Spleen (tissue), 11 donors: ENCODE data around the gene RALGDS. TPM values are rescaled to one million over a fixed set of nuclear protein-coding genes. Genes with fewer than 3 reads are reported as not detected.
A peak's percentile ranks its signal among the peaks of the same experiment; 100 is the strongest.

Experiments
- DNase-seq: peaks from one replicate; pipeline ENCODE4 v3.0.0-alpha.2; 2020
- H3K27ac ChIP-seq, 8 donors: fragments of 200-600 bp; sonication (generic) in 7 of 8; 1 replicate in 4 of 8; 2 replicates in 4 of 8; pipeline versions ENCODE4 v1.5.0 to v1.8.0; 2016 to 2021; ENCODE audit warnings: inconsistent platforms in 4 of 8, mild to moderate bottlenecking in 4 of 8, moderate library complexity in 1 of 8
- H3K27me3 ChIP-seq, 7 donors: fragments of 200-600 bp; sonication (generic) in 6 of 7; replicated peaks in 1 of 7; 1 replicate in 4 of 7; 2 replicates in 3 of 7; pipeline versions ENCODE4 v1.5.0 to v1.8.0; 2016 to 2021; ENCODE audit warnings: inconsistent platforms in 3 of 7, mild to moderate bottlenecking in 1 of 7
- H3K36me3 ChIP-seq, 6 donors: fragments of 200-600 bp; sonication (generic) in 5 of 6; 1 replicate in 4 of 6; 2 replicates in 2 of 6; pipeline versions ENCODE4 v1.5.0 to v1.8.0; 2016 to 2021; ENCODE audit warnings: inconsistent platforms in 2 of 6
- H3K4me1 ChIP-seq, 6 donors: fragments of 200-600 bp; sonication (generic) in 5 of 6; 1 replicate in 3 of 6; 2 replicates in 3 of 6; pipeline versions ENCODE4 v1.5.0 to v1.8.0; 2016 to 2021; ENCODE audit warnings: inconsistent platforms in 3 of 6
- H3K4me3 ChIP-seq, 8 donors: fragments of 200-600 bp; sonication (generic) in 7 of 8; 1 replicate in 4 of 8; 2 replicates in 4 of 8; pipeline versions ENCODE4 v1.5.0 to v1.8.0; 2016 to 2021; ENCODE audit warnings: inconsistent platforms in 4 of 8, mild to moderate bottlenecking in 4 of 8, moderate library complexity in 2 of 8
- H3K9me3 ChIP-seq, 8 donors: fragments of 200-600 bp; sonication (generic) in 7 of 8; 1 replicate in 4 of 8; 2 replicates in 4 of 8; pipeline versions ENCODE4 v1.5.0 to v1.8.0; 2016 to 2021; ENCODE audit warnings: inconsistent platforms in 4 of 8
- POLR2A ChIP-seq, 3 donors: fragments of 450-650 bp; IDR thresholded peaks; one replicate each; pipeline ENCODE4 v1.5.1; 2017; ENCODE audit warnings: antibody characterized with exemption in 3 of 3, mild to moderate bottlenecking in 1 of 3
- POLR2AphosphoS5 ChIP-seq, 3 donors: sonication (generic); formaldehyde crosslinking; IDR thresholded peaks; one replicate each; pipeline ENCODE4 v1.5.1; 2017; ENCODE audit warnings: antibody characterized with exemption in 3 of 3
- WGBS, 5 donors: extraction: QIAGEN DNeasy Blood & Tissue Kit in 3 of 5; methylation state at CpG; one replicate each; pipeline versions ENCODE4 v1.1.5 to v1.1.7; 2013 to 2018; 5-methylcytosine and 5-hydroxymethylcytosine counted together
- intact Hi-C: fragments of 100-400 bp; cut with DNase I; formaldehyde crosslinking; loops from one replicate; pipeline ENCODE4 v1.15.0; 2023; ENCODE audit warnings: low total_unique reads
- polyA plus RNA-seq, 3 donors: library from polyadenylated mRNA; stranded (reverse); fragments of 200-250 nt; gene quantifications; one replicate each; pipeline ENCODE4 v1.2.1, GENCODE V29; 2013
- total RNA-seq, 7 donors: library from RNA; depleted of rRNA in 3 of 7; stranded (reverse); fragments of >200 nt in 3 of 7; fragmentation: NEBNext Ultra II Directional in 4 of 7; extraction: Animal tissue kit (Norgen Biotek cat#: 25700) in 4 of 7; gene quantifications; one replicate each; pipeline versions ENCODE4 v1.1.0 to v1.2.1, GENCODE V29; 2016 to 2021
- TF ChIP-seq, protein P1 (sequence below), 11 experiments: fragments of 200-600 bp in 7 of 11; fragments of 450-650 bp in 4 of 11; sonication (generic) in 4 of 11; IDR thresholded peaks in 8 of 11; conservative IDR thresholded peaks in 3 of 11; 1 replicate in 7 of 11; 2 replicates in 4 of 11; pipeline versions ENCODE4 v1.4.0 to v1.8.0; 2016 to 2021; ENCODE audit warnings: antibody characterized with exemption in 11 of 11, inconsistent platforms in 4 of 11, mild to moderate bottlenecking in 1 of 11
- donor health status: healthy with polysubstance abuse.
- donor health status: DM: no; HTN: no; CAD: no; lungs with moderate emphysema.
- donor health status: DM: no; HTN: no; CAD: no.
- donor health status: Bipolar disorder and iron deficiency.
- donor health status: healthy.
- donor health status: DM: no; HTN: no; CAD: no.
- donor health status: DM: yes; HTN: yes; CAD: no.

RALGDS gene
- total and polyA plus RNA-seq, 10 donors, result 21.3 to 74.3 (median 55.8) TPM

DNA sequence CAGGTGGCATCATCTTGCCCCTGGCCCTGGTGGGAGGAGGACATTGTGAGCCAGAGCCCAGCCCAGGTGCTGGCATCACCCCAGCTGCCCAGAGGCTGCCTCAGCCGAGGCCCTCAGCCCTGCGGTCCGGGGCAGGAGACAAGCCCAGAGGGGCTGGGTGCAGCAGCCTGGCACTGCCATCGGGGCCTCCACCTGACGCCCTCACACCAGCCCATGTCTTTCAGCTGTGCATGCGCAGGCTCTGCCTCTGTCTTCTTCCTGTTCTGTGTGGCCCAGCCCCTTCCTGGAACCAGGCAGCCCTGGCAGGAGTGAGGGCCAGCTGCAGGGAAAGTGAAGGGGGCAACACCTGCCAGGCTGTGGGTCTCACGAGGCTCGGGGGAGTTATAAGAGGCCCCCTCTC is 64.0 kb downstream of the RALGDS start:
- 30 to 38% (median 34%) methylated on average over 2 to 8 of the region's 8 CpGs for WGBS, 5 donors
- no peak for DNase-seq
- H3K9me3 ChIP-seq, result no peaks in the 10 kb centered on the region
- no peaks in the 10 kb centered on the region for H3K27me3 ChIP-seq
- H3K4me3 ChIP-seq, result no peak overlapping the region
- H3K27ac ChIP-seq, result peak overlapping the region in 3 of 8 donors; percentile 21 to 46 (median 33)
- peaks cover 0 to 67% (median 62%) of the 10 kb centered on the region in 6 donors for H3K36me3 ChIP-seq
- H3K4me1 ChIP-seq, result peaks cover 0 to 44% (median 16%) of the 10 kb centered on the region in 6 donors
- intact Hi-C loops, result no loop called here
- TF ChIP-seq POLR2AphosphoS5 (IDR thresholded peaks at IDR 0.05) (peak in 2 of 3 donors; percentile 23 to 49), POLR2A (IDR thresholded peaks at IDR 0.05) (no peak)

DNA sequence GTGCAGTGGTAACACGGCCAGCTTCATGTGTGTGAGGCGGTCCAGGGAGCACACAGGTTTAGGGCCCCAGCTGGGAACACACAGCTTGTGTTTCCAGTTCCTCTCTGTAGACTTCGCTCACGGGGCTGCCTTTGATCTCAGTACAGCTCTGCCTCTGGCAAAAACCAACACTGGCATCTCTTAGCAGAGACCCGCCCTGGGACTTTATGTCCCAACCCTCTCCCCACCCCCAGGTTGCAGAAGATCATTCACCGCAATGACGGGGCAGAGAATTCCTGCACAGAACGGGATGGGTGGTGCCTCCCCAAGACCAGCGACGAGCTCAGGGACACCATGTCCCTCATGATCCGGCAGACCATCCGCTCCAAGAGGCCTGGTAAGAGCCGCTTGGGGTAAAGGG is 64.5 kb downstream of the RALGDS start:
- intact Hi-C loops, result no loop called here
- TF ChIP-seq POLR2AphosphoS5 (IDR thresholded peaks at IDR 0.05) (no peak), POLR2A (IDR thresholded peaks at IDR 0.05) (no peak)
- TF ChIP-seq, protein P1, sequence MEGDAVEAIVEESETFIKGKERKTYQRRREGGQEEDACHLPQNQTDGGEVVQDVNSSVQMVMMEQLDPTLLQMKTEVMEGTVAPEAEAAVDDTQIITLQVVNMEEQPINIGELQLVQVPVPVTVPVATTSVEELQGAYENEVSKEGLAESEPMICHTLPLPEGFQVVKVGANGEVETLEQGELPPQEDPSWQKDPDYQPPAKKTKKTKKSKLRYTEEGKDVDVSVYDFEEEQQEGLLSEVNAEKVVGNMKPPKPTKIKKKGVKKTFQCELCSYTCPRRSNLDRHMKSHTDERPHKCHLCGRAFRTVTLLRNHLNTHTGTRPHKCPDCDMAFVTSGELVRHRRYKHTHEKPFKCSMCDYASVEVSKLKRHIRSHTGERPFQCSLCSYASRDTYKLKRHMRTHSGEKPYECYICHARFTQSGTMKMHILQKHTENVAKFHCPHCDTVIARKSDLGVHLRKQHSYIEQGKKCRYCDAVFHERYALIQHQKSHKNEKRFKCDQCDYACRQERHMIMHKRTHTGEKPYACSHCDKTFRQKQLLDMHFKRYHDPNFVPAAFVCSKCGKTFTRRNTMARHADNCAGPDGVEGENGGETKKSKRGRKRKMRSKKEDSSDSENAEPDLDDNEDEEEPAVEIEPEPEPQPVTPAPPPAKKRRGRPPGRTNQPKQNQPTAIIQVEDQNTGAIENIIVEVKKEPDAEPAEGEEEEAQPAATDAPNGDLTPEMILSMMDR (IDR thresholded peaks at IDR 0.05 in 8 of 11, conservative IDR thresholded peaks at IDR 0.05 in 3 of 11), result no peak
- Histone ChIP-seq H3K9me3 (no peaks in the 10 kb centered on the region), H3K4me3 (no peak overlapping the region), H3K27me3 (no peaks in the 10 kb centered on the region), H3K27ac (peak overlapping the region in 3 of 8 donors; percentile 21 to 46 (median 33)), H3K4me1 (peaks cover 0 to 47% (median 16%) of the 10 kb centered on the region in 6 donors), H3K36me3 (peaks cover 0 to 72% (median 67%) of the 10 kb centered on the region in 6 donors)
- DNase-seq, result no peak
- 75 to 85% (median 81%) methylated on average over 13 of the region's 13 CpGs for WGBS, 5 donors

DNA sequence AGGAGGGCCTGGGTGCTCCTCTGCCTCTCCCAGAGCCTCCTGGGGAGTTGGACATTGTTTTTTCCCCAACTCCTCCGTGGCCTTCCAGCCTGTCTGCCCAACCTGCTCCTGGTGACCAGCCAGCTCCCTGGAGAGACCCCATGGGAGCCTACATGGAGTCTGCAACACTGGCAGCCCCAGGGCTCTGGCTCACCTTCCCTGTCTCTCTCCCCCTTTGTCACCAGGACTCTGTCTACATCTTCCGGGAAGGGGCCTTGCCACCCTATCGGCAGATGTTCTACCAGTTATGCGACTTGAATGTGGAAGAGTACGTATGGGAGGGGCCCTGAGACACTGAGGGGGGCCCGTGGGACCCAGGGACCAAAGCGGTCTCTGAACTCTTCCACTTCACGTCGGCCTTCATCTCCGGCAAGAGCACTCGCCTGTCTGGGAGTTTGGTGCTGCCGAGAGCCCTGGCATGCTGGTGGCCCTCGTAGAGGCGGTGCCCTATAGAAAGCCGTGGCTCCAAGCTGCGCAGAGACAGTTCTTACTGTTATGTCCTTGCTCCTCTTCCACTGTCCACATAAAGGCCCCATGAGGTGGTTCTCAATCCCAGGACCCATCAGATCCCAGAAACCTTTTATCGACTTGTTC is 65.1 kb downstream of the RALGDS start:
- Histone ChIP-seq H3K36me3 (peaks cover 0 to 78% (median 73%) of the 10 kb centered on the region in 6 donors), H3K4me3 (no peak overlapping the region), H3K4me1 (peaks cover 0 to 53% (median 19%) of the 10 kb centered on the region in 6 donors), H3K27me3 (no peaks in the 10 kb centered on the region), H3K27ac (no peak overlapping the region), H3K9me3 (no peaks in the 10 kb centered on the region)
- intact Hi-C loops, result no loop called here
- TF ChIP-seq POLR2A (IDR thresholded peaks at IDR 0.05) (no peak), POLR2AphosphoS5 (IDR thresholded peaks at IDR 0.05) (no peak)
- TF ChIP-seq, protein P1 (IDR thresholded peaks at IDR 0.05 in 8 of 11, conservative IDR thresholded peaks at IDR 0.05 in 3 of 11), result no peak
- 93 to 96% (median 94%) methylated on average over 17 of the region's 17 CpGs for WGBS, 5 donors
- no peak for DNase-seq

- 87 to 93% (median 91%) methylated on average over 10 to 16 of the region's 16 CpGs for WGBS, 5 donors
- TF ChIP-seq POLR2A (IDR thresholded peaks at IDR 0.05), result no peak
- TF ChIP-seq POLR2AphosphoS5 (IDR thresholded peaks at IDR 0.05), result no peak
- TF ChIP-seq, protein P1 (IDR thresholded peaks at IDR 0.05 in 8 of 11, conservative IDR thresholded peaks at IDR 0.05 in 3 of 11), result no peak
- H3K27me3 ChIP-seq, result no peaks in the 10 kb centered on the region
- intact Hi-C loops, result no loop called here
- H3K27ac ChIP-seq, result no peak overlapping the region
- no peaks in the 10 kb centered on the region for H3K9me3 ChIP-seq
- no peak for DNase-seq
- peaks cover 0 to 88% (median 80%) of the 10 kb centered on the region in 6 donors for H3K36me3 ChIP-seq
- peaks cover 0 to 47% (median 13%) of the 10 kb centered on the region in 6 donors for H3K4me1 ChIP-seq
- no peak overlapping the region for H3K4me3 ChIP-seq
These were observed 66.1 kb downstream of the RALGDS start for GRCh38 chr9:133054966-133055365.
